PC-9 (cell line): ENCODE results near the gene ARHGEF1. TPM values are rescaled to one million over a fixed set of nuclear protein-coding genes. Genes with fewer than 3 reads are reported as not detected.

Experiments used
- BruUV-seq: library from RNA; stranded (reverse); fragments of 400-500 nt; replicated peaks from 2 replicates; lab custom pipeline; 2021; lab: Mats Ljungman, UMichigan
- CTCF ChIA-PET: fragments of 300-600 bp; sonication (Branson Sonifier 250); formaldehyde crosslinking; loops from one replicate; lab custom pipeline; 2022; ENCODE audit warnings: antibody characterized with exemption; lab: Charles Lee
- POLR2A ChIA-PET: fragments of 300-600 bp; sonication (Branson Sonifier 250); formaldehyde crosslinking; loops from one replicate; lab custom pipeline; 2022; ENCODE audit warnings: antibody characterized with exemption; ENCODE audit not compliant: unreplicated experiment; lab: Charles Lee
- DNase-seq, 2 experiments: peaks; one replicate each; pipeline versions ENCODE4 v3.0.0 to v3.0.0-alpha.2; 2015 to 2022; ENCODE audit warnings: mixed read lengths in 1 of 2
- H2AFZ ChIP-seq: fragments of 200-600 bp; sonication (generic); 2 replicates; pipeline ENCODE4 v1.8.1; 2017; ENCODE audit warnings: antibody characterized with exemption
- H3F3A ChIP-seq: fragments of 200-600 bp; sonication (generic); 2 replicates; pipeline ENCODE4 v1.8.1; 2017; ENCODE audit warnings: antibody characterized with exemption, mild to moderate bottlenecking, low read depth; ENCODE audit not compliant: insufficient read depth
- H3K27ac ChIP-seq: fragments of 200-600 bp; sonication (generic); 2 replicates; pipeline ENCODE4 v1.6.1; 2016; ENCODE audit warnings: mixed run types
- H3K27me3 ChIP-seq: fragments of 200-600 bp; sonication (generic); 2 replicates; pipeline ENCODE4 v1.6.1; 2016; ENCODE audit warnings: low read depth, mixed run types; ENCODE audit not compliant: insufficient read depth
- H3K36me3 ChIP-seq: fragments of 200-600 bp; sonication (generic); 2 replicates; pipeline ENCODE4 v1.6.1; 2016; ENCODE audit warnings: low read depth, mixed run types
- H3K4me1 ChIP-seq: fragments of 200-600 bp; sonication (generic); replicated peaks from 2 replicates; pipeline ENCODE4 v1.6.1; 2016; ENCODE audit warnings: mixed run types; ENCODE audit not compliant: insufficient read depth
- H3K4me2 ChIP-seq: fragments of 200-600 bp; sonication (generic); 2 replicates; pipeline ENCODE4 v1.6.1; 2017; ENCODE audit warnings: mixed run types
- H3K4me3 ChIP-seq: fragments of 200-600 bp; sonication (generic); 2 replicates; pipeline ENCODE4 v1.6.1; 2016; ENCODE audit warnings: mixed run types
- H3K79me2 ChIP-seq: fragments of 200-600 bp; sonication (generic); 2 replicates; pipeline ENCODE4 v1.6.1; 2017; ENCODE audit warnings: low read depth, mixed run types
- H3K9me2 ChIP-seq: fragments of 200-600 bp; sonication (generic); 2 replicates; pipeline ENCODE4 v1.8.1; 2017; ENCODE audit warnings: mild to moderate bottlenecking; ENCODE audit not compliant: insufficient read depth
- H3K9me3 ChIP-seq: fragments of 200-600 bp; sonication (generic); 2 replicates; pipeline ENCODE4 v1.8.1; 2016; ENCODE audit warnings: low read depth; ENCODE audit not compliant: insufficient read depth
- H4K20me1 ChIP-seq: fragments of 200-600 bp; sonication (generic); 2 replicates; pipeline ENCODE4 v1.8.1; 2017; ENCODE audit not compliant: insufficient read depth
- CTCF ChIP-seq: fragments of 200-600 bp; sonication (generic); conservative IDR thresholded peaks from 2 replicates; pipeline ENCODE4 v1.6.1; 2017; ENCODE audit warnings: mixed run types, antibody characterized with exemption, mild to moderate bottlenecking, moderate library complexity
- EZH2 ChIP-seq: fragments of 200-600 bp; sonication (generic); IDR thresholded peaks from 2 replicates; pipeline ENCODE4 v1.8.0; 2017; ENCODE audit warnings: antibody characterized with exemption, low read depth
- intact Hi-C: fragments of 100-400 bp; cut with micrococcal nuclease; formaldehyde crosslinking; loops from one replicate; pipeline ENCODE4 v1.10.0; 2022; ENCODE audit not compliant: unreplicated experiment
- total RNA-seq: library from RNA; stranded (reverse); gene quantifications from 2 replicates; pipeline ENCODE4 v1.2.3, GENCODE V29; 2021

The ARHGEF1 gene
- total RNA-seq, 1 experiment from 2014 or later, result 101 TPM

- H3K27me3 ChIP-seq, result peaks cover 46% of the 10 kb centered on the region
- no peak for DNase-seq
- no peaks in the 10 kb centered on the region for H3K79me2 ChIP-seq
- no peaks in the 10 kb centered on the region for H3K9me3 ChIP-seq
- no peak overlapping the region for H3K4me3 ChIP-seq
- no peaks in the 10 kb centered on the region for H3F3A ChIP-seq
- H3K9me2 ChIP-seq, result no peaks in the 10 kb centered on the region
- H3K4me2 ChIP-seq, result no peak overlapping the region
- intact Hi-C loops, result no loop called here
- BruUV-seq, result no TSS peak
- no peak overlapping the region for H3K27ac ChIP-seq
- no peaks in the 10 kb centered on the region for H4K20me1 ChIP-seq
- ChIA-PET POLR2A (no interaction called here), CTCF (interaction anchor here (0.6 kb wide), 2 partner anchors 21 to 185 kb away, joined by 4 to 16 read pairs; no protein-coding TSS in a partner anchor)
- H2AFZ ChIP-seq, result no peak overlapping the region
- no peaks in the 10 kb centered on the region for H3K36me3 ChIP-seq
- H3K4me1 ChIP-seq, result no peaks in the 10 kb centered on the region
- no peak for TF ChIP-seq CTCF
- TF ChIP-seq EZH2, result no peak
Observed at GRCh38 chr19:41848666-41849065, 34.3 kb upstream of the ARHGEF1 start.

- Histone ChIP-seq H3K4me3 (no peak overlapping the region), H2AFZ (no peak overlapping the region), H3K9me3 (no peaks in the 10 kb centered on the region), H3K27ac (no peak overlapping the region), H3K79me2 (no peaks in the 10 kb centered on the region), H4K20me1 (no peaks in the 10 kb centered on the region), H3F3A (no peaks in the 10 kb centered on the region), H3K4me1 (no peaks in the 10 kb centered on the region), H3K9me2 (no peaks in the 10 kb centered on the region), H3K27me3 (peaks cover 50% of the 10 kb centered on the region), H3K4me2 (no peak overlapping the region), H3K36me3 (no peaks in the 10 kb centered on the region)
- DNase-seq, result no peak
- BruUV-seq, result no TSS peak
- POLR2A ChIA-PET, result no interaction called here
- CTCF ChIA-PET, result no interaction called here
- TF ChIP-seq CTCF, result no peak
- TF ChIP-seq EZH2, result no peak
- intact Hi-C loops, result no loop called here
Observed at GRCh38 chr19:41849067-41849466, 33.9 kb upstream of the ARHGEF1 start.

GRCh38 chr19:41850381-41850780 is 32.6 kb upstream of the ARHGEF1 start:
- Histone ChIP-seq H3K36me3 (no peaks in the 10 kb centered on the region), H3K4me2 (no peak overlapping the region), H3F3A (no peaks in the 10 kb centered on the region), H3K27ac (no peak overlapping the region), H3K27me3 (peaks cover 63% of the 10 kb centered on the region), H2AFZ (no peak overlapping the region), H4K20me1 (no peaks in the 10 kb centered on the region), H3K4me1 (no peaks in the 10 kb centered on the region), H3K79me2 (no peaks in the 10 kb centered on the region), H3K9me2 (no peaks in the 10 kb centered on the region), H3K4me3 (no peak overlapping the region), H3K9me3 (no peaks in the 10 kb centered on the region)
- TF ChIP-seq CTCF (no peak), EZH2 (no peak)
- BruUV-seq, result no TSS peak
- intact Hi-C loops, result loop anchor here (10.0 kb wide), 1 partner anchor 1706 kb away; no protein-coding TSS in a partner anchor
- CTCF ChIA-PET, result no interaction called here
- DNase-seq, result no peak
- POLR2A ChIA-PET, result no interaction called here
